ENCODE measurements around the gene PSMA4. TPM values are rescaled to one million over a fixed set of nuclear protein-coding genes. Genes with fewer than 3 reads are reported as not detected.
A peak's percentile ranks its signal among the peaks of the same experiment; 100 is the strongest.
"Not testable (repeated sequence)": the region's sequence is repeated elsewhere in the genome, so short reads cannot be mapped to it uniquely, and the experiment has no call there.

The PSMA4 gene
- total and polyA plus RNA-seq, 10 of the 15 experiments (the other 5 are each of a cell fraction or from before 2014, with no cell fraction given): 210 to 1,221 (median 546) TPM

DNA sequence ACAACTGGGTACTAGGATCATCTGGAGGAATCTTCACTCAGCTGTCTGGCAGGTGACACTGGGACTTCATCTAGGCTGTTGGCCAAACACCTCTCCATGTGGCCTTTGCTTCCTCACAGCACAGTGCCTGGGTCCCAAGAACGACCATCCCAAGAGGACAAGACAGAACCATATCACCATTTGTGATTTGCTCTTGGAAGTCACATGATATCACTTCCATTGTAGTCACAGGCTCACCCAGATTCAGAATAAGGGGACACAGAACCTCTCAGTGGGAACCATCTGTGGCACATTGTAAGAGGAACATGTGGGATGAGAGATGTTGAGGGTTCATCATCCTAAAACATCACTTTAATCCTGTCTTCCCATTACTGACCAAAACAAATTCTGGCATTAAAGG, 1.9 kb upstream of the PSMA4 start:
- SMC1A ChIA-PET (ENCODE audit: uncharacterized antibody, unreplicated experiment): interaction anchor here (2.1 kb wide), 1 partner anchor 8 kb away, joined by 6 read pairs; no protein-coding TSS in a partner anchor
- no peak for ATAC-seq
- no TSS peak for BruUV-seq (replicated peaks)

DNA sequence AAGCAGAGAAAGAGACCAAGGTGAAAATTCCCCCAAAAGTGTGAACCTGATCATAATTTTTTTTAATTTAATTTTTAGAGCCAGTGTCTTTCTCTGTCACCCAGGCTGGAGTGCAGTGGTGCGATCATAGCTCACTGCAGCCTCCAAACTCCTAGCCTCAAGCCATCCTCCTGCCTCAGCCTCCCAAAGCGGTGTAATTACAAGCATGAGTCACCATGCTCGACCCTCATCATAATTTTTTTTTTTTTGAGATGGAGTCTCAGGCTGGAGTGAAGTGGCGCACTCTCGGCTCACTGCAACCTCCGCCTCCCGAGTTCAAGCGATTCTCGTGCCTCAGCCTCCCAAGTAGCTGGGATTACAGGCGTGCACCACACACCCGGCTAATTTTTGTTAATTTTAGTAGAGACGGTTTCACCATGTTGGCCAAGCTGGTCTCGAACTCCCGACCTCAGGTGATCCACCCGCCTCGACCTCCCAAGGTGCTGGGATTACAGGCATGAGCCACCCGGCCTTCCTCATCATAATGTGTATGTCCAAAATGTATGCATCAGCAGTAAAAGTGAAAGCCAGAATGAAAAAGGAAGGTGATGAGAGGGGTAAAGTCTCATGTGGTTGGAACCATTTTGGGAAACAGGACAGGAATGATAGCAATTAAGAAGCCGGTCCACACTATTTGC, 642 bp upstream of the PSMA4 start:
- ATAC-seq; DNase-seq (ENCODE audit: low read depth, low spot score); in situ Hi-C loops (cut with MboI); H3K4me1 ChIP-seq (ENCODE audit: control insufficient read depth, insufficient read depth, low read length); FAIRE-seq; H4K20me1 ChIP-seq (ENCODE audit: control insufficient read depth, insufficient read depth); H3K27me3 ChIP-seq (replicated peaks in 1 of 2; ENCODE audit: control insufficient read depth in 2 of 2, insufficient read depth in 2 of 2, low read length in 1 of 2); H3K9me3 ChIP-seq (replicated peaks; ENCODE audit: control insufficient read depth, insufficient read depth, low read length): not testable (repeated sequence)
- ChIA-PET SMC1A (ENCODE audit: uncharacterized antibody, unreplicated experiment) (interaction anchor here (1.0 to 6.1 kb wide), 6 partner anchors 9 to 240 kb away, joined by 3 to 47 read pairs (median 8); partner anchors contain the start of genes CHRNA5 and SKIC8), CTCF (interaction anchor here (0.6 to 2.2 kb wide), 4 partner anchors 13 to 100 kb away, joined by 3 to 9 read pairs (median 3); partner anchors contain the start of gene CHRNA5), RAD21 (ENCODE audit: unreplicated experiment) (interaction anchor here (0.6 to 2.7 kb wide), 6 partner anchors 10 to 340 kb away, joined by 3 to 18 read pairs (median 8); partner anchors contain the start of genes CHRNA5, IREB2 and SKIC8), POLR2A (interaction anchor here (0.6 to 2.0 kb wide), 16 partner anchors 9 to 663 kb away, joined by 3 to 23 read pairs (median 4); partner anchors contain the start of genes CHRNA5, IREB2 and SKIC8)
- peak overlapping the region; percentile 98 for H2AFZ ChIP-seq (ENCODE audit: control insufficient read depth, low read depth, low read length)
- peak overlapping the region; percentile 81 for H3K4me2 ChIP-seq (ENCODE audit: control insufficient read depth, insufficient read depth)
- H3K9ac ChIP-seq (ENCODE audit: control insufficient read depth, insufficient read depth, low read length): peak overlapping the region; percentile 97
- peak overlapping the region; percentile 71 for H3K4me3 ChIP-seq
- H3K79me2 ChIP-seq (ENCODE audit: control insufficient read depth, insufficient read depth, low read length): peaks cover 40% of the 10 kb centered on the region
- BruUV-seq (replicated peaks): TSS peak; percentile 91
- intact Hi-C loops (cut with micrococcal nuclease; ENCODE audit: unreplicated experiment): loop anchor here (1.0 kb wide), 1 partner anchor 26 kb away; the partner anchor contains the start of gene CHRNA5
- TF ChIP-seq, protein P1, sequence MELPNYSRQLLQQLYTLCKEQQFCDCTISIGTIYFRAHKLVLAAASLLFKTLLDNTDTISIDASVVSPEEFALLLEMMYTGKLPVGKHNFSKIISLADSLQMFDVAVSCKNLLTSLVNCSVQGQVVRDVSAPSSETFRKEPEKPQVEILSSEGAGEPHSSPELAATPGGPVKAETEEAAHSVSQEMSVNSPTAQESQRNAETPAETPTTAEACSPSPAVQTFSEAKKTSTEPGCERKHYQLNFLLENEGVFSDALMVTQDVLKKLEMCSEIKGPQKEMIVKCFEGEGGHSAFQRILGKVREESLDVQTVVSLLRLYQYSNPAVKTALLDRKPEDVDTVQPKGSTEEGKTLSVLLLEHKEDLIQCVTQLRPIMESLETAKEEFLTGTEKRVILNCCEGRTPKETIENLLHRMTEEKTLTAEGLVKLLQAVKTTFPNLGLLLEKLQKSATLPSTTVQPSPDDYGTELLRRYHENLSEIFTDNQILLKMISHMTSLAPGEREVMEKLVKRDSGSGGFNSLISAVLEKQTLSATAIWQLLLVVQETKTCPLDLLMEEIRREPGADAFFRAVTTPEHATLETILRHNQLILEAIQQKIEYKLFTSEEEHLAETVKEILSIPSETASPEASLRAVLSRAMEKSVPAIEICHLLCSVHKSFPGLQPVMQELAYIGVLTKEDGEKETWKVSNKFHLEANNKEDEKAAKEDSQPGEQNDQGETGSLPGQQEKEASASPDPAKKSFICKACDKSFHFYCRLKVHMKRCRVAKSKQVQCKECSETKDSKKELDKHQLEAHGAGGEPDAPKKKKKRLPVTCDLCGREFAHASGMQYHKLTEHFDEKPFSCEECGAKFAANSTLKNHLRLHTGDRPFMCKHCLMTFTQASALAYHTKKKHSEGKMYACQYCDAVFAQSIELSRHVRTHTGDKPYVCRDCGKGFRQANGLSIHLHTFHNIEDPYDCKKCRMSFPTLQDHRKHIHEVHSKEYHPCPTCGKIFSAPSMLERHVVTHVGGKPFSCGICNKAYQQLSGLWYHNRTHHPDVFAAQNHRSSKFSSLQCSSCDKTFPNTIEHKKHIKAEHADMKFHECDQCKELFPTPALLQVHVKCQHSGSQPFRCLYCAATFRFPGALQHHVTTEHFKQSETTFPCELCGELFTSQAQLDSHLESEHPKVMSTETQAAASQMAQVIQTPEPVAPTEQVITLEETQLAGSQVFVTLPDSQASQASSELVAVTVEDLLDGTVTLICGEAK (IDR thresholded peaks at IDR 0.05; ENCODE audit: borderline replicate concordance): 0 out of 2 replicates have a peak, but pooled peaks have one; percentile 28
- TF ChIP-seq, protein P2, sequence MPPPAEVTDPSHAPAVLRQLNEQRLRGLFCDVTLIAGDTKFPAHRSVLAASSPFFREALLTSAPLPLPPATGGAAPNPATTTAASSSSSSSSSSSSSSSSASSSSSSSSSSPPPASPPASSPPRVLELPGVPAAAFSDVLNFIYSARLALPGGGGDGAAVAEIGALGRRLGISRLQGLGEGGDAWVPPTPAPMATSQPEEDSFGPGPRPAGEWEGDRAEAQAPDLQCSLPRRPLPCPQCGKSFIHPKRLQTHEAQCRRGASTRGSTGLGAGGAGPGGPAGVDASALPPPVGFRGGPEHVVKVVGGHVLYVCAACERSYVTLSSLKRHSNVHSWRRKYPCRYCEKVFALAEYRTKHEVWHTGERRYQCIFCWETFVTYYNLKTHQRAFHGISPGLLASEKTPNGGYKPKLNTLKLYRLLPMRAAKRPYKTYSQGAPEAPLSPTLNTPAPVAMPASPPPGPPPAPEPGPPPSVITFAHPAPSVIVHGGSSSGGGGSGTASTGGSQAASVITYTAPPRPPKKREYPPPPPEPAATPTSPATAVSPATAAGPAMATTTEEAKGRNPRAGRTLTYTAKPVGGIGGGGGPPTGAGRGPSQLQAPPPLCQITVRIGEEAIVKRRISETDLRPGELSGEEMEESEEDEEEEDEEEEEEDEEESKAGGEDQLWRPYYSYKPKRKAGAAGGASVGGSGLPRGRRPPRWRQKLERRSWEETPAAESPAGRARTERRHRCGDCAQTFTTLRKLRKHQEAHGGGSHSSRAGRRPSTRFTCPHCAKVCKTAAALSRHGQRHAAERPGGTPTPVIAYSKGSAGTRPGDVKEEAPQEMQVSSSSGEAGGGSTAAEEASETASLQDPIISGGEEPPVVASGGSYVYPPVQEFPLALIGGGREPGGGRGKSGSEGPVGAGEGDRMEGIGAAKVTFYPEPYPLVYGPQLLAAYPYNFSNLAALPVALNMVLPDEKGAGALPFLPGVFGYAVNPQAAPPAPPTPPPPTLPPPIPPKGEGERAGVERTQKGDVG (CRISPR knock-in tag; IDR thresholded peaks at IDR 0.05): 0 out of 2 replicates have a peak, but pooled peaks have one; percentile 9
- TF ChIP-seq, protein P3, sequence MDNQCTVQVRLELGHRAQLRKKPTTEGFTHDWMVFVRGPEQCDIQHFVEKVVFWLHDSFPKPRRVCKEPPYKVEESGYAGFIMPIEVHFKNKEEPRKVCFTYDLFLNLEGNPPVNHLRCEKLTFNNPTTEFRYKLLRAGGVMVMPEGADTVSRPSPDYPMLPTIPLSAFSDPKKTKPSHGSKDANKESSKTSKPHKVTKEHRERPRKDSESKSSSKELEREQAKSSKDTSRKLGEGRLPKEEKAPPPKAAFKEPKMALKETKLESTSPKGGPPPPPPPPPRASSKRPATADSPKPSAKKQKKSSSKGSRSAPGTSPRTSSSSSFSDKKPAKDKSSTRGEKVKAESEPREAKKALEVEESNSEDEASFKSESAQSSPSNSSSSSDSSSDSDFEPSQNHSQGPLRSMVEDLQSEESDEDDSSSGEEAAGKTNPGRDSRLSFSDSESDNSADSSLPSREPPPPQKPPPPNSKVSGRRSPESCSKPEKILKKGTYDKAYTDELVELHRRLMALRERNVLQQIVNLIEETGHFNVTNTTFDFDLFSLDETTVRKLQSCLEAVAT (IDR thresholded peaks at IDR 0.05): peak; percentile 93
- peaks cover 0 to 13% of the 10 kb centered on the region in 2 experiments; a peak in 1 of 4 replicates for H3K36me3 ChIP-seq (ENCODE audit: control insufficient read depth in 2 of 2, insufficient read depth in 2 of 2, low read length in 1 of 2)
- peak overlapping the region; percentile 96 for H3K27ac ChIP-seq (ENCODE audit: control insufficient read depth, insufficient read depth)
- WGBS (ENCODE audit: insufficient coverage, insufficient replicate concordance, low lambda C conversion rate, missing lambda C conversion rate): 67% methylated on average over 14 of the region's 18 CpGs

More for the DNA sequence above, 1.9 kb upstream of the PSMA4 start:
- Histone ChIP-seq H3K79me2 (ENCODE audit: control insufficient read depth, insufficient read depth, low read length) (peaks cover 35% of the 10 kb centered on the region), H3K4me3 (no peak overlapping the region), H4K20me1 (ENCODE audit: control insufficient read depth, insufficient read depth) (no peaks in the 10 kb centered on the region), H3K9me3 (replicated peaks; ENCODE audit: control insufficient read depth, insufficient read depth, low read length) (no peaks in the 10 kb centered on the region), H3K36me3 (ENCODE audit: control insufficient read depth in 2 of 2, insufficient read depth in 2 of 2, low read length in 1 of 2) (peaks cover 0 to 5% of the 10 kb centered on the region in 2 experiments; a peak in 1 of 4 replicates), H2AFZ (ENCODE audit: control insufficient read depth, low read depth, low read length) (no peak overlapping the region), H3K9ac (ENCODE audit: control insufficient read depth, insufficient read depth, low read length) (no peak overlapping the region), H3K27me3 (replicated peaks in 1 of 2; ENCODE audit: control insufficient read depth in 2 of 2, insufficient read depth in 2 of 2, low read length in 1 of 2) (no peaks in the 10 kb centered on the region), H3K27ac (ENCODE audit: control insufficient read depth, insufficient read depth) (no peak overlapping the region), H3K4me1 (ENCODE audit: control insufficient read depth, insufficient read depth, low read length) (no peaks in the 10 kb centered on the region; the same call in 1 of the 2 replicates), H3K4me2 (ENCODE audit: control insufficient read depth, insufficient read depth) (no peak overlapping the region)
- ChIA-PET POLR2A (no interaction called here), RAD21 (ENCODE audit: unreplicated experiment) (no interaction called here), CTCF (no interaction called here)
- WGBS (ENCODE audit: insufficient coverage, insufficient replicate concordance, low lambda C conversion rate, missing lambda C conversion rate): 69% methylated on average over 1 of the region's 1 CpG
- DNase-seq (ENCODE audit: low read depth, low spot score) (no peak), FAIRE-seq (no peak)
- TF ChIP-seq NFYB (IDR thresholded peaks at IDR 0.05; ENCODE audit: insufficient read depth, low read depth, low read length) (0 out of 2 replicates have a peak, but pooled peaks have one; percentile 6), MTA2 (IDR thresholded peaks at IDR 0.05; ENCODE audit: low read depth) (no peak)
- intact Hi-C loops (cut with micrococcal nuclease; ENCODE audit: unreplicated experiment): no loop called here
- in situ Hi-C loops (cut with MboI): no loop called here
